ENCODE measurements around the gene RFX3.

DNA sequence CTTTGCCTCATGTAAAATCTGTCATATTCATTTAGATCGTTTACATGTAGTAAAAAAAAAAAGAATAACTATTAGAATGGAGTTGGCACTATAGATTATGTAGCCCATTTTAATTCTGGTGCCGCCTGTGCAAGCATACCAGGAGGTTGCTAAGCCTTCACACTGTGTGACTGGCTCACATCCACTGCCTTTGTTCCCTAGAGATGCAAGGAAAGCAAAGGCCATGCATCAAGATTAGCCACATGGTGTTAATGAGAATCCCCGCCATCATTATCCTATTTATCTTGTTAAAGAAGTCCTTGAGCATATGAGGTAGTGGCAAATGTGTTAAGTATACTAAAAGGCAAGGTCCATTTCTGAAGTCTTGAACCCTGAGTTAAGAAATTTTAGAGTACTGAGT is 279.6 kb downstream of the RFX3 start:
- TF ChIP-seq, protein P1, sequence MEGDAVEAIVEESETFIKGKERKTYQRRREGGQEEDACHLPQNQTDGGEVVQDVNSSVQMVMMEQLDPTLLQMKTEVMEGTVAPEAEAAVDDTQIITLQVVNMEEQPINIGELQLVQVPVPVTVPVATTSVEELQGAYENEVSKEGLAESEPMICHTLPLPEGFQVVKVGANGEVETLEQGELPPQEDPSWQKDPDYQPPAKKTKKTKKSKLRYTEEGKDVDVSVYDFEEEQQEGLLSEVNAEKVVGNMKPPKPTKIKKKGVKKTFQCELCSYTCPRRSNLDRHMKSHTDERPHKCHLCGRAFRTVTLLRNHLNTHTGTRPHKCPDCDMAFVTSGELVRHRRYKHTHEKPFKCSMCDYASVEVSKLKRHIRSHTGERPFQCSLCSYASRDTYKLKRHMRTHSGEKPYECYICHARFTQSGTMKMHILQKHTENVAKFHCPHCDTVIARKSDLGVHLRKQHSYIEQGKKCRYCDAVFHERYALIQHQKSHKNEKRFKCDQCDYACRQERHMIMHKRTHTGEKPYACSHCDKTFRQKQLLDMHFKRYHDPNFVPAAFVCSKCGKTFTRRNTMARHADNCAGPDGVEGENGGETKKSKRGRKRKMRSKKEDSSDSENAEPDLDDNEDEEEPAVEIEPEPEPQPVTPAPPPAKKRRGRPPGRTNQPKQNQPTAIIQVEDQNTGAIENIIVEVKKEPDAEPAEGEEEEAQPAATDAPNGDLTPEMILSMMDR (IDR thresholded peaks at IDR 0.05): no peak
- TF ChIP-seq POLR2AphosphoS5 (IDR thresholded peaks at IDR 0.05; ENCODE audit: insufficient read depth in 1 of 2, low read depth in 1 of 2) (no peak), POLR2A (IDR thresholded peaks at IDR 0.05) (no peak)
